ENCODE data around the gene ENPP1.

GRCh38 chr6:131900231-131900630 is 92.4 kb downstream of the ENPP1 start:
- TF ChIP-seq POLR2A (IDR thresholded peaks at IDR 0.05) = no peak
- no peak for TF ChIP-seq CTCF (IDR thresholded peaks at IDR 0.05)

Data from lower leg skin (tissue), 3 donors.